Astrocyte (in vitro differentiated cells and primary cell): ENCODE data around the gene UVRAG. TPM values are rescaled to one million over a fixed set of nuclear protein-coding genes. Genes with fewer than 3 reads are reported as not detected.
"Not testable (repeated sequence)": the region's sequence is repeated elsewhere in the genome, so short reads cannot be mapped to it uniquely, and the experiment has no call there.

Source experiments
- DNase-seq: peaks from one replicate; pipeline ENCODE4 v3.0.0-alpha.2; 2010; ENCODE audit warnings: low read depth
- FAIRE-seq: peaks from 2 replicates; lab custom pipeline; 2011; peaks lifted over from hg19 to GRCh38; lab: Jason Lieb, UNC
- H2AFZ ChIP-seq: 2 replicates; pipeline ENCODE4 v1.6.0; 2012; ENCODE audit warnings: low read depth, low read length, inconsistent platforms
- H3K27ac ChIP-seq: 2 replicates; pipeline ENCODE4 v1.5.1; 2011; ENCODE audit warnings: low read depth, low read length, inconsistent platforms
- H3K27me3 ChIP-seq: 2 replicates; pipeline ENCODE4 v1.6.0; 2011; ENCODE audit warnings: low read length, inconsistent platforms; ENCODE audit not compliant: insufficient read depth
- H3K36me3 ChIP-seq: 2 replicates; pipeline ENCODE4 v1.5.1; 2011; ENCODE audit warnings: low read length, inconsistent platforms; ENCODE audit not compliant: insufficient read depth
- H3K4me1 ChIP-seq: 2 replicates; pipeline ENCODE4 v1.5.1; 2011; ENCODE audit warnings: low read length, inconsistent platforms; ENCODE audit not compliant: insufficient read depth
- H3K4me2 ChIP-seq: 2 replicates; pipeline ENCODE4 v1.6.0; 2012; ENCODE audit warnings: low read length, inconsistent platforms
- H3K4me3 ChIP-seq: 2 replicates; pipeline ENCODE4 v1.5.1; 2011; ENCODE audit warnings: low read depth, mild to moderate bottlenecking, low read length, inconsistent platforms; ENCODE audit not compliant: insufficient read depth
- H3K79me2 ChIP-seq: 2 replicates; pipeline ENCODE4 v1.6.0; 2012; ENCODE audit warnings: mild to moderate bottlenecking, low read length, inconsistent platforms; ENCODE audit not compliant: insufficient read depth
- H3K9ac ChIP-seq: 2 replicates; pipeline ENCODE4 v1.6.0; 2012; ENCODE audit warnings: mild to moderate bottlenecking, low read length, inconsistent platforms
- H3K9me3 ChIP-seq: 2 replicates; pipeline ENCODE4 v1.5.1; 2012; ENCODE audit warnings: low read depth, mild to moderate bottlenecking, low read length, inconsistent platforms; ENCODE audit not compliant: insufficient read depth
- H4K20me1 ChIP-seq: 2 replicates; pipeline ENCODE4 v1.6.0; 2012; ENCODE audit warnings: low read length, inconsistent platforms; ENCODE audit not compliant: insufficient read depth
- H3K27ac Mint-ChIP-seq: one replicate; pipeline ENCODE4 v1.8.0; 2021; ENCODE audit warnings: mild to moderate bottlenecking, mixed read lengths; ENCODE audit not compliant: unreplicated experiment
- H3K27me3 Mint-ChIP-seq: one replicate; pipeline ENCODE4 v1.8.0; 2021; ENCODE audit warnings: low read depth, mixed read lengths; ENCODE audit not compliant: unreplicated experiment
- H3K36me3 Mint-ChIP-seq: one replicate; pipeline ENCODE4 v1.8.0; 2021; ENCODE audit warnings: low read depth, mixed read lengths; ENCODE audit not compliant: unreplicated experiment
- H3K4me1 Mint-ChIP-seq: one replicate; pipeline ENCODE4 v1.8.0; 2021; ENCODE audit warnings: low read depth, mixed read lengths; ENCODE audit not compliant: unreplicated experiment
- H3K4me3 Mint-ChIP-seq: one replicate; pipeline ENCODE4 v1.8.0; 2021; ENCODE audit warnings: mild to moderate bottlenecking, moderate library complexity, mixed read lengths; ENCODE audit not compliant: unreplicated experiment
- H3K9me3 Mint-ChIP-seq: one replicate; pipeline ENCODE4 v1.8.0; 2021; ENCODE audit warnings: mild to moderate bottlenecking, mixed read lengths; ENCODE audit not compliant: unreplicated experiment
- CTCF ChIP-seq: IDR thresholded peaks from 2 replicates; pipeline ENCODE4 v1.5.1; 2011; ENCODE audit warnings: low read depth, mild to moderate bottlenecking, inconsistent platforms, low read length, moderate library complexity; ENCODE audit not compliant: insufficient read depth
- EZH2 ChIP-seq: IDR thresholded peaks from 2 replicates; pipeline ENCODE4 v1.6.1; 2012; ENCODE audit warnings: mild to moderate bottlenecking, low read length, inconsistent platforms; ENCODE audit not compliant: insufficient read depth
- total RNA-seq: library from RNA; stranded (reverse); gene quantifications from 2 replicates; pipeline ENCODE4 v1.2.1, GENCODE V29; 2021

The UVRAG gene
- total RNA-seq, 1 donor from 2014 or later: 15.3 TPM

GRCh38 chr11:75968021-75968625 lies 153.1 kb downstream of the UVRAG start:
- H2AFZ ChIP-seq: no peak overlapping the region
- H3K4me2 ChIP-seq: no peak overlapping the region
- no peaks in the 10 kb centered on the region for H3K27me3 ChIP-seq
- FAIRE-seq: no peak
- TF ChIP-seq EZH2: no peak
- TF ChIP-seq CTCF: no peak
- H3K27me3 Mint-ChIP-seq: no peaks in the 10 kb centered on the region
- no peak overlapping the region for H3K27ac Mint-ChIP-seq
- H3K4me1 ChIP-seq: peaks cover 12% of the 10 kb centered on the region
- no peak overlapping the region for H3K9ac ChIP-seq
- peaks cover 4% of the 10 kb centered on the region for H3K36me3 Mint-ChIP-seq
- H3K4me3 Mint-ChIP-seq: no peak overlapping the region
- no peaks in the 10 kb centered on the region for H3K36me3 ChIP-seq
- DNase-seq: no peak
- no peaks in the 10 kb centered on the region for H3K9me3 Mint-ChIP-seq
- no peaks in the 10 kb centered on the region for H3K79me2 ChIP-seq
- peaks cover 13% of the 10 kb centered on the region for H3K4me1 Mint-ChIP-seq
- no peaks in the 10 kb centered on the region for H4K20me1 ChIP-seq
- H3K27ac ChIP-seq: no peak overlapping the region
- H3K9me3 ChIP-seq: no peaks in the 10 kb centered on the region
- H3K4me3 ChIP-seq: no peak overlapping the region

- H3K79me2 ChIP-seq: no peaks in the 10 kb centered on the region
- H3K4me3 ChIP-seq: no peak overlapping the region
- H3K9ac ChIP-seq: no peak overlapping the region
- TF ChIP-seq CTCF (no peak), EZH2 (no peak)
- H3K9me3 ChIP-seq: no peaks in the 10 kb centered on the region
- H3K36me3 Mint-ChIP-seq: peaks cover 5% of the 10 kb centered on the region
- H3K4me1 ChIP-seq: peaks cover 12% of the 10 kb centered on the region
- H3K36me3 ChIP-seq: no peaks in the 10 kb centered on the region
- H2AFZ ChIP-seq: no peak overlapping the region
- H3K27ac Mint-ChIP-seq: no peak overlapping the region
- no peaks in the 10 kb centered on the region for H3K27me3 Mint-ChIP-seq
- H3K27me3 ChIP-seq: no peaks in the 10 kb centered on the region
- peaks cover 5% of the 10 kb centered on the region for H3K9me3 Mint-ChIP-seq
- DNase-seq: peak; percentile 39
- H3K4me1 Mint-ChIP-seq: peaks cover 13% of the 10 kb centered on the region
- H4K20me1 ChIP-seq: no peaks in the 10 kb centered on the region
- no peak overlapping the region for H3K4me2 ChIP-seq
- FAIRE-seq: no peak
- H3K27ac ChIP-seq: no peak overlapping the region
- no peak overlapping the region for H3K4me3 Mint-ChIP-seq
Measured at GRCh38 chr11:75969626-75970308, 154.8 kb downstream of the UVRAG start.

- peaks cover 11% of the 10 kb centered on the region for H3K9me3 Mint-ChIP-seq
- not testable (repeated sequence) for H3K27ac ChIP-seq, DNase-seq, FAIRE-seq, H3K4me2 ChIP-seq, H3K9ac ChIP-seq, H2AFZ ChIP-seq, H3K36me3 ChIP-seq, H3K4me1 Mint-ChIP-seq, H3K27me3 ChIP-seq, H4K20me1 ChIP-seq, H3K4me3 Mint-ChIP-seq, H3K27me3 Mint-ChIP-seq, H3K4me1 ChIP-seq, H3K36me3 Mint-ChIP-seq, H3K9me3 ChIP-seq, H3K79me2 ChIP-seq, H3K27ac Mint-ChIP-seq, H3K4me3 ChIP-seq
Measured at GRCh38 chr11:75973710-75974109, 158.7 kb downstream of the UVRAG start.

GRCh38 chr11:75979075-75979474 lies 164.1 kb downstream of the UVRAG start:
- H3K4me1 Mint-ChIP-seq, H3K79me2 ChIP-seq, H2AFZ ChIP-seq, DNase-seq, H3K9me3 ChIP-seq, H3K27me3 ChIP-seq, H3K27me3 Mint-ChIP-seq, FAIRE-seq, H3K4me3 Mint-ChIP-seq, H3K4me1 ChIP-seq, H3K4me2 ChIP-seq, H3K36me3 ChIP-seq, H3K27ac ChIP-seq, H3K9me3 Mint-ChIP-seq, H3K4me3 ChIP-seq, H4K20me1 ChIP-seq, H3K9ac ChIP-seq, H3K27ac Mint-ChIP-seq, H3K36me3 Mint-ChIP-seq: not testable (repeated sequence)
